Esophagus squamous epithelium (tissue), 5 donors: Measurements from ENCODE around the gene BIRC2. TPM values are rescaled to one million over a fixed set of nuclear protein-coding genes. Genes with fewer than 3 reads are reported as not detected.

ENCODE experiments used
- DNase-seq: peaks from one replicate; lab custom pipeline; 2025; lab: John Stamatoyannopoulos, UW
- H3K27ac ChIP-seq, 4 donors: fragments of 200-600 bp; sonication (generic); one replicate each; pipeline ENCODE4 v1.5.1; 2016 to 2019; ENCODE audit warnings: mild to moderate bottlenecking in 1 of 4
- H3K27me3 ChIP-seq, 4 donors: fragments of 200-600 bp; sonication (generic); 1 replicate in 3 of 4; 2 replicates in 1 of 4; pipeline versions ENCODE4 v1.5.1 to v1.6.0; 2017 to 2021; ENCODE audit warnings: antibody characterized with exemption in 1 of 4
- H3K36me3 ChIP-seq, 3 donors: fragments of 200-600 bp; sonication (generic); one replicate each; pipeline ENCODE4 v1.5.1; 2016 to 2019
- H3K4me1 ChIP-seq, 3 donors: fragments of 200-600 bp; sonication (generic); one replicate each; pipeline ENCODE4 v1.5.1; 2017 to 2019
- H3K4me3 ChIP-seq, 4 donors: fragments of 200-600 bp; sonication (generic); 1 replicate in 3 of 4; 2 replicates in 1 of 4; pipeline ENCODE4 v1.5.1; 2016 to 2019; ENCODE audit warnings: mild to moderate bottlenecking in 2 of 4, moderate library complexity in 1 of 4
- H3K9me3 ChIP-seq, 3 donors: fragments of 200-600 bp; sonication (generic); one replicate each; pipeline ENCODE4 v1.5.1; 2016 to 2019
- CTCF ChIP-seq, 6 experiments: fragments of 450-650 bp in 4 of 6; fragments of 200-600 bp in 2 of 6; sonication (generic) in 2 of 6; IDR thresholded peaks; one replicate each; pipeline ENCODE4 v1.5.1; 2016 to 2019; ENCODE audit warnings: antibody characterized with exemption in 6 of 6, mild to moderate bottlenecking in 4 of 6, moderate library complexity in 4 of 6
- POLR2A ChIP-seq, 4 donors: fragments of 450-650 bp; IDR thresholded peaks; one replicate each; pipeline ENCODE4 v1.6.1; 2017; ENCODE audit warnings: antibody characterized with exemption in 4 of 4, mild to moderate bottlenecking in 4 of 4, moderate library complexity in 3 of 4
- WGBS, 2 donors: methylation state at CpG; one replicate each; pipeline ENCODE4 v1.1.5; 2018; 5-methylcytosine and 5-hydroxymethylcytosine counted together
- intact Hi-C: fragments of 100-400 bp; cut with DNase I; formaldehyde crosslinking; loops from one replicate; pipeline ENCODE4 v1.15.0; 2022
- total RNA-seq, 4 donors: library from RNA; depleted of rRNA; stranded (reverse); fragments of >200 nt; gene quantifications; one replicate each; pipeline ENCODE4 v1.1.0, GENCODE V29; 2016
- donor health status: DM: yes; HTN: yes; CAD: no.

Gene BIRC2
- total RNA-seq, 4 donors from 2014 or later: 18.9 to 38.7 (median 26.4) TPM

GRCh38 chr11:102400603-102401002, 53.6 kb downstream of the BIRC2 start:
- Histone ChIP-seq H3K36me3 (peaks cover 0 to 82% (median 15%) of the 10 kb centered on the region in 3 donors), H3K4me3 (no peak overlapping the region)
- intact Hi-C loops: no loop called here

GRCh38 chr11:102401905-102402304, 54.9 kb downstream of the BIRC2 start:
- no peak overlapping the region for H3K27ac ChIP-seq
- H3K4me1 ChIP-seq: peaks cover 0 to 7% (median 0%) of the 10 kb centered on the region in 3 donors
- peaks cover 0 to 84% (median 15%) of the 10 kb centered on the region in 3 donors for H3K36me3 ChIP-seq
- no peak overlapping the region for H3K4me3 ChIP-seq
- no peaks in the 10 kb centered on the region for H3K27me3 ChIP-seq
- 88 to 91% methylated on average over 3 of the region's 3 CpGs for WGBS, 2 donors
- no peak for TF ChIP-seq CTCF (IDR thresholded peaks at IDR 0.05)
- no peak for TF ChIP-seq POLR2A (IDR thresholded peaks at IDR 0.05)
- H3K9me3 ChIP-seq: no peaks in the 10 kb centered on the region
- intact Hi-C loops: no loop called here
- DNase-seq: no peak

More at GRCh38 chr11:102400603-102401002, 53.6 kb downstream of the BIRC2 start:
- H3K9me3 ChIP-seq: no peaks in the 10 kb centered on the region
- H3K27me3 ChIP-seq: no peaks in the 10 kb centered on the region
- DNase-seq: no peak
- 90 to 93% methylated on average over 5 of the region's 5 CpGs for WGBS, 2 donors
- H3K27ac ChIP-seq: no peak overlapping the region
- TF ChIP-seq CTCF (IDR thresholded peaks at IDR 0.05) (no peak), POLR2A (IDR thresholded peaks at IDR 0.05) (no peak)
- H3K4me1 ChIP-seq: peaks cover 0 to 7% (median 0%) of the 10 kb centered on the region in 3 donors

GRCh38 chr11:102402548-102402947, 55.5 kb downstream of the BIRC2 start:
- TF ChIP-seq CTCF (IDR thresholded peaks at IDR 0.05): no peak
- TF ChIP-seq POLR2A (IDR thresholded peaks at IDR 0.05): no peak
- peaks cover 0 to 84% (median 15%) of the 10 kb centered on the region in 3 donors for H3K36me3 ChIP-seq
- no peak overlapping the region for H3K27ac ChIP-seq
- H3K27me3 ChIP-seq: no peaks in the 10 kb centered on the region
- DNase-seq: no peak
- H3K4me3 ChIP-seq: no peak overlapping the region
- no peaks in the 10 kb centered on the region for H3K9me3 ChIP-seq
- intact Hi-C loops: no loop called here
- peaks cover 0 to 14% (median 4%) of the 10 kb centered on the region in 3 donors for H3K4me1 ChIP-seq

GRCh38 chr11:102405501-102405900, 58.5 kb downstream of the BIRC2 start:
- WGBS, 2 donors: 83 to 86% methylated on average over 5 of the region's 5 CpGs
- Histone ChIP-seq H3K9me3 (no peaks in the 10 kb centered on the region), H3K4me1 (peaks cover 3 to 22% (median 5%) of the 10 kb centered on the region in 3 donors), H3K36me3 (peaks cover 0 to 59% (median 11%) of the 10 kb centered on the region in 3 donors), H3K27ac (no peak overlapping the region), H3K4me3 (no peak overlapping the region), H3K27me3 (no peaks in the 10 kb centered on the region)
- intact Hi-C loops: no loop called here
- no peak for DNase-seq
- TF ChIP-seq POLR2A (IDR thresholded peaks at IDR 0.05): no peak

- Histone ChIP-seq H3K36me3 (peaks cover 0 to 53% (median 7%) of the 10 kb centered on the region in 3 donors), H3K9me3 (no peaks in the 10 kb centered on the region), H3K4me1 (peaks cover 3 to 22% (median 5%) of the 10 kb centered on the region in 3 donors), H3K4me3 (no peak overlapping the region), H3K27ac (no peak overlapping the region), H3K27me3 (no peaks in the 10 kb centered on the region)
- WGBS, 2 donors: 100% methylated on average over 2 of the region's 2 CpGs
- no peak for DNase-seq
- TF ChIP-seq POLR2A (IDR thresholded peaks at IDR 0.05): no peak
- no peak for TF ChIP-seq CTCF (IDR thresholded peaks at IDR 0.05)
- intact Hi-C loops: no loop called here
These were observed 59.1 kb downstream of the BIRC2 start for GRCh38 chr11:102406099-102406498.

- H3K4me1 ChIP-seq: peaks cover 3 to 22% (median 5%) of the 10 kb centered on the region in 3 donors
- intact Hi-C loops: no loop called here
- no peak overlapping the region for H3K4me3 ChIP-seq
- no peak overlapping the region for H3K27ac ChIP-seq
- TF ChIP-seq CTCF (IDR thresholded peaks at IDR 0.05): no peak
- H3K36me3 ChIP-seq: peaks cover 0 to 36% (median 0%) of the 10 kb centered on the region in 3 donors
- WGBS, 2 donors: 60 to 61% methylated on average over 3 of the region's 3 CpGs
- no peaks in the 10 kb centered on the region for H3K9me3 ChIP-seq
- DNase-seq: no peak
- H3K27me3 ChIP-seq: no peaks in the 10 kb centered on the region
These were observed 60.9 kb downstream of the BIRC2 start for GRCh38 chr11:102407901-102408300.
